WTC11 (cell line): ENCODE data around the gene RAB7A. TPM values are rescaled to one million over a fixed set of nuclear protein-coding genes. Genes with fewer than 3 reads are reported as not detected.
"Not testable (repeated sequence)": the region's sequence is repeated elsewhere in the genome, so short reads cannot be mapped to it uniquely, and the experiment has no call there.

Experiments used
- ATAC-seq: fragments of 200-7000 bp; cut with Tn5 transposase; 2 replicates; pipeline ENCODE4 v1.10.0; 2021; ENCODE audit warnings: mild to moderate bottlenecking, moderate library complexity
- CTCF ChIA-PET: fragments of 300-600 bp; sonication (Branson Sonifier 250); formaldehyde crosslinking; loops from one replicate; lab custom pipeline; 2021; ENCODE audit warnings: antibody characterized with exemption; lab: Charles Lee
- POLR2A ChIA-PET: fragments of 350-600 bp; sonication (Branson Sonifier 250); formaldehyde crosslinking; loops from one replicate; lab custom pipeline; 2021; ENCODE audit warnings: antibody characterized with exemption; lab: Charles Lee
- DNase-seq: peaks from one replicate; pipeline ENCODE4 v3.0.0; 2021; ENCODE audit warnings: low spot score
- H3K27ac Mint-ChIP-seq: 2 replicates; pipeline ENCODE4 v1.8.0; 2021; ENCODE audit warnings: mixed read lengths
- H3K27me3 Mint-ChIP-seq: 2 replicates; pipeline ENCODE4 v1.8.0; 2021; ENCODE audit warnings: low read depth, mild to moderate bottlenecking, moderate library complexity, mixed read lengths
- H3K36me3 Mint-ChIP-seq: 2 replicates; pipeline ENCODE4 v1.8.0; 2021; ENCODE audit warnings: mixed read lengths
- H3K4me1 Mint-ChIP-seq: 2 replicates; pipeline ENCODE4 v1.8.0; 2022; ENCODE audit warnings: mixed read lengths
- H3K4me3 Mint-ChIP-seq: 2 replicates; pipeline ENCODE4 v1.8.0; 2021; ENCODE audit warnings: mild to moderate bottlenecking, moderate library complexity, mixed read lengths
- H3K9me3 Mint-ChIP-seq: 2 replicates; pipeline ENCODE4 v1.8.0; 2021; ENCODE audit warnings: mixed read lengths
- ATF1 ChIP-seq: sonication (generic); formaldehyde crosslinking; IDR thresholded peaks from 2 replicates; pipeline ENCODE4 v1.8.1; 2023; ENCODE audit warnings: mild to moderate bottlenecking, moderate library complexity, missing genetic modification reagents
- ATF3 ChIP-seq: sonication (generic); formaldehyde crosslinking; conservative IDR thresholded peaks from 2 replicates; pipeline ENCODE4 v1.8.1; 2022; ENCODE audit warnings: mild to moderate bottlenecking, missing genetic modification reagents
- ESRRA ChIP-seq: sonication (generic); formaldehyde crosslinking; IDR thresholded peaks from 2 replicates; pipeline ENCODE4 v1.8.1; 2022; ENCODE audit warnings: mild to moderate bottlenecking, missing genetic modification reagents, borderline replicate concordance
- GABPB1 ChIP-seq: sonication (generic); formaldehyde crosslinking; IDR thresholded peaks from 2 replicates; pipeline ENCODE4 v1.8.1; 2023; ENCODE audit warnings: mild to moderate bottlenecking, missing genetic modification reagents
- IRF2 ChIP-seq: sonication (generic); formaldehyde crosslinking; IDR thresholded peaks from 2 replicates; pipeline ENCODE4 v1.8.0; 2022; ENCODE audit warnings: low read depth, missing genetic modification reagents, borderline replicate concordance
- JAZF1 ChIP-seq: fragments of 250-450 bp; sonication (Bioruptor Pico); IDR thresholded peaks from 2 replicates; pipeline ENCODE4 v1.9.0; 2021; ENCODE audit warnings: moderate library complexity, mild to moderate bottlenecking, inconsistent platforms
- MAX ChIP-seq: sonication (generic); formaldehyde crosslinking; IDR thresholded peaks from 2 replicates; pipeline ENCODE4 v1.8.0; 2022; ENCODE audit warnings: mild to moderate bottlenecking, missing genetic modification reagents
- MYBL2 ChIP-seq: sonication (generic); formaldehyde crosslinking; IDR thresholded peaks from 2 replicates; pipeline ENCODE4 v1.8.1; 2023; ENCODE audit warnings: mild to moderate bottlenecking, moderate library complexity, missing genetic modification reagents
- NR2C2 ChIP-seq: sonication (generic); formaldehyde crosslinking; IDR thresholded peaks from 2 replicates; pipeline ENCODE4 v1.8.0; 2022; ENCODE audit warnings: mild to moderate bottlenecking, missing genetic modification reagents
- SMAD3 ChIP-seq: sonication (generic); formaldehyde crosslinking; IDR thresholded peaks from 2 replicates; pipeline ENCODE4 v1.8.0; 2022; ENCODE audit warnings: missing genetic modification reagents, mild to moderate bottlenecking, borderline replicate concordance
- STAT6 ChIP-seq: sonication (generic); formaldehyde crosslinking; conservative IDR thresholded peaks from 2 replicates; pipeline ENCODE4 v1.8.1; 2023; ENCODE audit warnings: mild to moderate bottlenecking, low read depth, missing genetic modification reagents, moderate library complexity
- TEAD1 ChIP-seq: sonication (generic); formaldehyde crosslinking; IDR thresholded peaks from 2 replicates; pipeline ENCODE4 v1.8.0; 2022; ENCODE audit warnings: mild to moderate bottlenecking, missing genetic modification reagents
- TEAD4 ChIP-seq: sonication (generic); formaldehyde crosslinking; IDR thresholded peaks from 2 replicates; pipeline ENCODE4 v1.8.0; 2022; ENCODE audit warnings: mild to moderate bottlenecking, missing genetic modification reagents
- USF1 ChIP-seq: sonication (generic); formaldehyde crosslinking; IDR thresholded peaks from 2 replicates; pipeline ENCODE4 v1.8.0; 2022; ENCODE audit warnings: mild to moderate bottlenecking, missing genetic modification reagents
- ZNF232 ChIP-seq: sonication (generic); formaldehyde crosslinking; IDR thresholded peaks from 2 replicates; pipeline ENCODE4 v1.8.0; 2022; ENCODE audit warnings: mild to moderate bottlenecking, missing genetic modification reagents
- ZNF423 ChIP-seq: fragments of 250-450 bp; sonication (Bioruptor Pico); IDR thresholded peaks from 2 replicates; pipeline ENCODE4 v2.1.2; 2022; ENCODE audit warnings: mild to moderate bottlenecking, moderate library complexity
- ZSCAN18 ChIP-seq: fragments of 250-450 bp; sonication (Bioruptor Pico); IDR thresholded peaks from 2 replicates; pipeline ENCODE4 v2.1.2; 2022; ENCODE audit warnings: mild to moderate bottlenecking, moderate library complexity
- total RNA-seq: library from RNA; stranded (reverse); gene quantifications from 3 replicates; pipeline ENCODE4 v1.2.3, GENCODE V29; 2021
- TF ChIP-seq, protein P1 (sequence below): sonication (generic); formaldehyde crosslinking; IDR thresholded peaks from 2 replicates; pipeline ENCODE4 v1.8.0; 2023; ENCODE audit warnings: mild to moderate bottlenecking, missing genetic modification reagents

Gene RAB7A
- total RNA-seq, 1 experiment from 2014 or later: 184 TPM

GRCh38 chr3:128714887-128715491, 11.0 kb upstream of the RAB7A start (continued):
- TF ChIP-seq ZSCAN18 (CRISPR knock-in tag): no peak
- no peak for TF ChIP-seq GABPB1 (CRISPR knock-in tag)
- no peak for TF ChIP-seq TEAD1
- TF ChIP-seq USF1 (CRISPR knock-in tag): no peak

DNA sequence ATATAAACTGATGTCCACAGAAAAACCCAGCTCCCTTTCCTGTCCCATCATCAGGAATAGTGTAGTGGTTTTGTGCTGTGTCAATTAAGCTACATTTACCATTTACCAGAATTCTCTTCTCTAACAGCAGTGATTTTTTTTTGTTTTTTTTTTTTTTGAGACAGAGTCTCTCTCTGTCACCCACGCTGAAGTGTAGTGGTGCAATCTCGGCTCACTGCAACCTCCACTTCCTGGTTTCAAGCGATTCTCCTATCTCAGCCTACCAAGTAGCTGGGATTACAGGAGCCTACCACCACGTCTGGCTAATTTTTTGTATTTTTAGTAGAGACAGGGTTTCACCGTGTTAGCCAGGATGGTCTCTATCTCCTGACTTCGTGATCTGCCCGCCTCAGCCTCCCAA, 7.1 kb upstream of the RAB7A start:
- not testable (repeated sequence) for H3K36me3 Mint-ChIP-seq, ATAC-seq, H3K27ac Mint-ChIP-seq, H3K4me3 Mint-ChIP-seq, DNase-seq, H3K9me3 Mint-ChIP-seq
- POLR2A ChIA-PET: interaction anchor here (0.6 to 0.7 kb wide), 2 partner anchors 10 to 311 kb away, joined by 3 to 4 read pairs; no protein-coding TSS in a partner anchor
- H3K27me3 Mint-ChIP-seq: peaks cover 15% of the 10 kb centered on the region
- CTCF ChIA-PET: interaction anchor here (1.5 kb wide), 1 partner anchor 38 kb away, joined by 8 read pairs; no protein-coding TSS in a partner anchor
- peaks cover 43% of the 10 kb centered on the region for H3K4me1 Mint-ChIP-seq

DNA sequence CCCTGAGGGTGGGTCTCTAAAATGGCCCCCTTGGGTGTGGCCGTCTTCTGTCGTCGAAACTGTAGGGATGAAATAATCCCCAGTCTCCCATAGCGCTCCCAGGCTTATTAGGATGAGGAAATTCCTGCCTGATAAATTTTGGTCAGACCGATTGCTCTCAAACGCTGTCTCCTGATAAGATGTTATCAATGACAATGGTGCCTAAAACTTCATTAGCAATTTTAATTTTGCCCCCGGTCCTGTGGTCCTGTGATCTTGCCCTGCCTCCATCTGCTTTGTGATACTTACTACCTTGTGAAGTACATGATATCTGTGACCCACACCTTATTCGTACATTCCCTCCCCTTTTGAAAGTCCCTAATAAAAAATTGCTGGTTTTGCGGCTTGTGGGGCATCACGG, 5.1 kb upstream of the RAB7A start:
- no peak for ATAC-seq
- Mint-ChIP-seq H3K36me3 (no peaks in the 10 kb centered on the region), H3K9me3 (no peaks in the 10 kb centered on the region; the same call in 1 of the 2 replicates), H3K27me3 (peaks cover 15% of the 10 kb centered on the region), H3K27ac (peak overlapping the region; percentile 26; the same call in 1 of the 2 replicates), H3K4me3 (peak overlapping the region; percentile 56), H3K4me1 (peaks cover 61% of the 10 kb centered on the region)
- CTCF ChIA-PET: no interaction called here
- POLR2A ChIA-PET: no interaction called here
- no peak for TF ChIP-seq ESRRA (CRISPR knock-in tag)
- TF ChIP-seq ZNF232 (CRISPR knock-in tag): no peak
- TF ChIP-seq, protein P1, sequence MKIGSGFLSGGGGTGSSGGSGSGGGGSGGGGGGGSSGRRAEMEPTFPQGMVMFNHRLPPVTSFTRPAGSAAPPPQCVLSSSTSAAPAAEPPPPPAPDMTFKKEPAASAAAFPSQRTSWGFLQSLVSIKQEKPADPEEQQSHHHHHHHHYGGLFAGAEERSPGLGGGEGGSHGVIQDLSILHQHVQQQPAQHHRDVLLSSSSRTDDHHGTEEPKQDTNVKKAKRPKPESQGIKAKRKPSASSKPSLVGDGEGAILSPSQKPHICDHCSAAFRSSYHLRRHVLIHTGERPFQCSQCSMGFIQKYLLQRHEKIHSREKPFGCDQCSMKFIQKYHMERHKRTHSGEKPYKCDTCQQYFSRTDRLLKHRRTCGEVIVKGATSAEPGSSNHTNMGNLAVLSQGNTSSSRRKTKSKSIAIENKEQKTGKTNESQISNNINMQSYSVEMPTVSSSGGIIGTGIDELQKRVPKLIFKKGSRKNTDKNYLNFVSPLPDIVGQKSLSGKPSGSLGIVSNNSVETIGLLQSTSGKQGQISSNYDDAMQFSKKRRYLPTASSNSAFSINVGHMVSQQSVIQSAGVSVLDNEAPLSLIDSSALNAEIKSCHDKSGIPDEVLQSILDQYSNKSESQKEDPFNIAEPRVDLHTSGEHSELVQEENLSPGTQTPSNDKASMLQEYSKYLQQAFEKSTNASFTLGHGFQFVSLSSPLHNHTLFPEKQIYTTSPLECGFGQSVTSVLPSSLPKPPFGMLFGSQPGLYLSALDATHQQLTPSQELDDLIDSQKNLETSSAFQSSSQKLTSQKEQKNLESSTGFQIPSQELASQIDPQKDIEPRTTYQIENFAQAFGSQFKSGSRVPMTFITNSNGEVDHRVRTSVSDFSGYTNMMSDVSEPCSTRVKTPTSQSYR: no peak
- TF ChIP-seq MYBL2: no peak
- TF ChIP-seq ZNF423 (CRISPR knock-in tag): no peak
- no peak for TF ChIP-seq ATF3 (CRISPR knock-in tag)
- no peak for TF ChIP-seq NR2C2
- no peak for TF ChIP-seq TEAD4 (CRISPR knock-in tag)
- TF ChIP-seq JAZF1: no peak
- TF ChIP-seq STAT6: no peak
- no peak for TF ChIP-seq ATF1 (CRISPR knock-in tag)
- no peak for TF ChIP-seq SMAD3 (CRISPR knock-in tag)
- TF ChIP-seq IRF2 (CRISPR knock-in tag): no peak
- TF ChIP-seq MAX: no peak
- no peak for DNase-seq
